HG02981 (cell line): ENCODE measurements around the gene SERP2.

ENCODE experiments used
- ATAC-seq: cut with Tn5 transposase; IDR thresholded peaks from one replicate; pipeline ENCODE4 v1.9.1; 2021; ENCODE audit warnings: mild to moderate bottlenecking, moderate library complexity; ENCODE audit not compliant: unreplicated experiment

Gene SERP2

GRCh38 chr13:44386913-44387556 is 13.4 kb downstream of the SERP2 start:
- ATAC-seq: no peak

- no peak for ATAC-seq
Observed at GRCh38 chr13:44388427-44389059, 14.9 kb downstream of the SERP2 start.

GRCh38 chr13:44389060-44389666 is 15.5 kb downstream of the SERP2 start:
- ATAC-seq: no peak

GRCh38 chr13:44389876-44390275 is 16.3 kb downstream of the SERP2 start:
- ATAC-seq: no peak

- no peak for ATAC-seq
Observed at GRCh38 chr13:44393391-44393790, 19.8 kb downstream of the SERP2 start.

GRCh38 chr13:44394658-44395057 is 21.0 kb downstream of the SERP2 start:
- no peak for ATAC-seq

- no peak for ATAC-seq
Observed at GRCh38 chr13:44395976-44396694, 22.5 kb downstream of the SERP2 start.

- no peak for ATAC-seq
Observed at GRCh38 chr13:44396701-44397580, 23.3 kb downstream of the SERP2 start.

- ATAC-seq: no peak
Observed at GRCh38 chr13:44397766-44398223, 24.2 kb downstream of the SERP2 start.

- no peak for ATAC-seq
Observed at GRCh38 chr13:44398606-44399005, 25.0 kb downstream of the SERP2 start.

GRCh38 chr13:44399074-44399473 is 25.4 kb downstream of the SERP2 start:
- no peak for ATAC-seq

- no peak for ATAC-seq
Observed at GRCh38 chr13:44400736-44401135, 27.1 kb downstream of the SERP2 start.

- ATAC-seq: no peak
Observed at GRCh38 chr13:44401577-44401976, 28.0 kb downstream of the SERP2 start.

- no peak for ATAC-seq
Observed at GRCh38 chr13:44402899-44403445, 29.3 kb downstream of the SERP2 start.

GRCh38 chr13:44403461-44404056 is 29.9 kb downstream of the SERP2 start:
- ATAC-seq: no peak

GRCh38 chr13:44404261-44405132 is 30.9 kb downstream of the SERP2 start:
- ATAC-seq: no peak

GRCh38 chr13:44406617-44407016 is 33.0 kb downstream of the SERP2 start:
- ATAC-seq: no peak

GRCh38 chr13:44407379-44407778 is 33.8 kb downstream of the SERP2 start:
- no peak for ATAC-seq

GRCh38 chr13:44407891-44408290 is 34.3 kb downstream of the SERP2 start:
- ATAC-seq: no peak
